H1 (cell line): ENCODE results near the gene AP2B1. TPM values are rescaled to one million over a fixed set of nuclear protein-coding genes. Genes with fewer than 3 reads are reported as not detected.

ENCODE experiments used
- CTCF ChIA-PET: fragments of 300-600 bp; sonication (Branson Sonifier 250); formaldehyde crosslinking; loops from one replicate; lab custom pipeline; 2021; ENCODE audit not compliant: partially characterized antibody; lab: Charles Lee
- POLR2A ChIA-PET: fragments of 300-600 bp; sonication (Branson Sonifier 250); formaldehyde crosslinking; loops from one replicate; lab custom pipeline; 2021; ENCODE audit warnings: inconsistent platforms; ENCODE audit not compliant: partially characterized antibody; lab: Charles Lee
- DNase-seq, 2 experiments: peaks; one replicate each; pipeline versions ENCODE4 v3.0.0 to v3.0.0-alpha.2; 2010 to 2022; ENCODE audit warnings: low spot score in 2 of 2, low read depth in 1 of 2, mixed read lengths in 1 of 2
- FAIRE-seq: peaks from 2 replicates; lab custom pipeline; 2011; peaks lifted over from hg19 to GRCh38; lab: Jason Lieb, UNC
- H2AFZ ChIP-seq: 2 replicates; pipeline ENCODE4 v1.8.1; 2012; ENCODE audit warnings: low read length, inconsistent platforms
- H2AK5ac ChIP-seq: 2 replicates; pipeline ENCODE4 v1.6.1; 2013; ENCODE audit warnings: low read depth, low read length
- H2BK120ac ChIP-seq: replicated peaks from 2 replicates; pipeline ENCODE3; 2013; ENCODE audit warnings: low read depth, low read length, inconsistent platforms
- H2BK12ac ChIP-seq: 2 replicates; pipeline ENCODE4 v1.6.1; 2013; ENCODE audit warnings: low read depth, low read length
- H2BK15ac ChIP-seq: 2 replicates; pipeline ENCODE4 v1.6.1; 2013; ENCODE audit warnings: low read length
- H2BK20ac ChIP-seq: 2 replicates; pipeline ENCODE4 v1.6.1; 2013; ENCODE audit warnings: low read length
- H2BK5ac ChIP-seq: 2 replicates; pipeline ENCODE4 v1.6.1; 2013; ENCODE audit warnings: low read depth, low read length
- H3K14ac ChIP-seq: 2 replicates; pipeline ENCODE4 v1.6.1; 2013; ENCODE audit warnings: inconsistent platforms; ENCODE audit not compliant: insufficient read length
- H3K18ac ChIP-seq: 2 replicates; pipeline ENCODE4 v1.6.1; 2013; ENCODE audit warnings: low read length; ENCODE audit errors: extremely low read depth
- H3K23ac ChIP-seq: 2 replicates; pipeline ENCODE4 v1.6.1; 2013; ENCODE audit warnings: inconsistent platforms; ENCODE audit not compliant: insufficient read length
- H3K23me2 ChIP-seq: 2 replicates; pipeline ENCODE4 v1.6.1; 2013; ENCODE audit warnings: low read depth, low read length
- H3K27ac ChIP-seq: 2 replicates; pipeline ENCODE4 v1.6.1; 2011; ENCODE audit warnings: low read depth, low read length, inconsistent platforms
- H3K27me3 ChIP-seq, 4 experiments: replicated peaks in 1 of 4; 1 replicate in 1 of 4; 2 replicates in 3 of 4; pipeline versions ENCODE4 v1.6.1 to v1.8.1; 2011 to 2013; ENCODE audit warnings: low read length in 3 of 4, mild to moderate bottlenecking in 3 of 4, inconsistent platforms in 2 of 4, mixed read lengths in 2 of 4, moderate library complexity in 1 of 4; ENCODE audit not compliant: control insufficient read depth in 3 of 4, insufficient read depth in 3 of 4; ENCODE audit errors: extremely low read depth in 1 of 4
- H3K36me3 ChIP-seq, 4 experiments: 2 replicates each; pipeline versions ENCODE4 v1.6.1 to v1.8.1; 2011 to 2013; ENCODE audit warnings: mild to moderate bottlenecking in 4 of 4, low read length in 3 of 4, moderate library complexity in 2 of 4, control low read depth in 1 of 4, inconsistent platforms in 1 of 4; ENCODE audit not compliant: insufficient read depth in 4 of 4, control insufficient read depth in 2 of 4
- H3K4ac ChIP-seq: replicated peaks from 2 replicates; pipeline ENCODE3; 2013; ENCODE audit warnings: low read length, low read depth, mixed read lengths, inconsistent platforms; ENCODE audit not compliant: insufficient read length
- H3K4me1 ChIP-seq, 4 experiments: replicated peaks in 1 of 4; 1 replicate in 1 of 4; 2 replicates in 3 of 4; pipeline versions ENCODE4 v1.6.1 to v1.8.1; 2011 to 2013; ENCODE audit warnings: low read length in 3 of 4, inconsistent platforms in 2 of 4, mixed read lengths in 1 of 4; ENCODE audit not compliant: insufficient read depth in 4 of 4, control insufficient read depth in 3 of 4
- H3K4me2 ChIP-seq, 2 experiments: 2 replicates each; pipeline versions ENCODE4 v1.6.1 to v1.8.1; 2011 to 2013; ENCODE audit warnings: low read depth in 2 of 2, low read length in 2 of 2, control low read depth in 1 of 2, inconsistent platforms in 1 of 2, mild to moderate bottlenecking in 1 of 2; ENCODE audit not compliant: insufficient read depth in 1 of 2
- H3K4me3 ChIP-seq, 4 experiments: fragments of 200-600, 300-600 bp in 1 of 4; sonication (generic), shearing (Covaris generic), sonication (Bioruptor Twin) in 1 of 4; 2 replicates each; pipeline versions ENCODE4 v1.5.1 to v1.8.1; 2011 to 2016; ENCODE audit warnings: low read length in 4 of 4, low read depth in 3 of 4, control low read depth in 2 of 4, inconsistent platforms in 2 of 4, mild to moderate bottlenecking in 2 of 4, mixed read lengths in 1 of 4, moderate library complexity in 1 of 4; ENCODE audit not compliant: insufficient read depth in 2 of 4; ENCODE audit errors: extremely low read depth in 1 of 4
- H3K56ac ChIP-seq: replicated peaks from 2 replicates; pipeline ENCODE3; 2013; ENCODE audit warnings: low read depth, mild to moderate bottlenecking, mixed read lengths, low read length, inconsistent platforms; ENCODE audit not compliant: insufficient read length
- H3K79me1 ChIP-seq: 2 replicates; pipeline ENCODE4 v1.6.1; 2013; ENCODE audit warnings: low read depth, low read length, control low read depth
- H3K79me2 ChIP-seq, 2 experiments: 2 replicates each; pipeline versions ENCODE4 v1.6.1 to v1.8.1; 2012 to 2013; ENCODE audit warnings: low read length in 2 of 2, mild to moderate bottlenecking in 2 of 2, inconsistent platforms in 1 of 2; ENCODE audit not compliant: insufficient read depth in 2 of 2, control insufficient read depth in 1 of 2
- H3K9ac ChIP-seq, 4 experiments: replicated peaks in 1 of 4; 1 replicate in 1 of 4; 2 replicates in 3 of 4; pipeline versions ENCODE4 v1.6.1 to v1.8.1; 2011 to 2013; ENCODE audit warnings: low read depth in 3 of 4, low read length in 3 of 4, control low read depth in 2 of 4, mild to moderate bottlenecking in 2 of 4, moderate library complexity in 2 of 4, inconsistent platforms in 1 of 4; ENCODE audit errors: extremely low read depth in 1 of 4
- H3K9me3 ChIP-seq, 2 experiments: 2 replicates each; pipeline versions ENCODE4 v1.6.1 to v1.8.1; 2012 to 2013; ENCODE audit warnings: mild to moderate bottlenecking in 2 of 2, moderate library complexity in 2 of 2, control low read depth in 1 of 2, inconsistent platforms in 1 of 2, low read depth in 1 of 2, low read length in 1 of 2, mixed read lengths in 1 of 2; ENCODE audit not compliant: insufficient read depth in 2 of 2
- H4K20me1 ChIP-seq, 2 experiments: replicated peaks in 1 of 2; 2 replicates each; pipeline versions ENCODE3 to v1.8.1; 2011 to 2013; ENCODE audit warnings: inconsistent platforms in 2 of 2, low read length in 2 of 2, mild to moderate bottlenecking in 1 of 2; ENCODE audit not compliant: insufficient read depth in 2 of 2, control insufficient read depth in 1 of 2
- H4K5ac ChIP-seq: 2 replicates; pipeline ENCODE4 v1.6.1; 2013; ENCODE audit warnings: low read length, low read depth, mixed read lengths, inconsistent platforms; ENCODE audit not compliant: insufficient read length
- H4K8ac ChIP-seq: 2 replicates; pipeline ENCODE4 v1.8.0; 2013; ENCODE audit warnings: mild to moderate bottlenecking, moderate library complexity, low read length, inconsistent platforms; ENCODE audit not compliant: insufficient read depth; ENCODE audit errors: extremely low read depth
- H4K91ac ChIP-seq: replicated peaks from 2 replicates; pipeline ENCODE3; 2013; ENCODE audit warnings: low read length, mixed read lengths, inconsistent platforms; ENCODE audit not compliant: insufficient read length
- CBX8 ChIP-seq: fragments of 300-800, 300-1000 bp; sonication (generic); IDR thresholded peaks from 2 replicates; pipeline ENCODE4 v1.7.1; 2016; ENCODE audit warnings: low read depth, low read length, borderline replicate concordance
- CHD1 ChIP-seq: IDR thresholded peaks from 2 replicates; pipeline ENCODE4 v1.6.1; 2012; ENCODE audit warnings: low read depth, low read length, improper control_type of control experiment
- CHD2 ChIP-seq: IDR thresholded peaks from 2 replicates; pipeline ENCODE4 v1.6.1; 2012; ENCODE audit warnings: low read length, improper control_type of control experiment
- HDAC6 ChIP-seq: IDR thresholded peaks from one replicate; pipeline ENCODE4 v1.7.1; 2012; ENCODE audit warnings: low read depth, mild to moderate bottlenecking, inconsistent platforms, low read length, moderate library complexity
- PHF8 ChIP-seq: fragments of 200-600 bp; sonication (generic); conservative IDR thresholded peaks from 2 replicates; pipeline ENCODE4 v1.7.1; 2012; ENCODE audit warnings: low read depth, mild to moderate bottlenecking, inconsistent platforms, low read length, moderate library complexity
- RAD21 ChIP-seq, 2 experiments: IDR thresholded peaks in 1 of 2; conservative IDR thresholded peaks in 1 of 2; 2 replicates each; pipeline ENCODE4 v1.6.1; 2011; ENCODE audit warnings: low read depth in 2 of 2, low read length in 2 of 2, improper control_type of control experiment in 1 of 2, inconsistent platforms in 1 of 2, mild to moderate bottlenecking in 1 of 2, moderate library complexity in 1 of 2
- RXRA ChIP-seq: IDR thresholded peaks from 2 replicates; pipeline ENCODE4 v1.6.1; 2011; ENCODE audit warnings: low read depth, mild to moderate bottlenecking, low read length, moderate library complexity; ENCODE audit not compliant: insufficient read depth
- SP1 ChIP-seq: IDR thresholded peaks from 2 replicates; pipeline ENCODE4 v1.6.1; 2011; ENCODE audit warnings: low read depth, low read length
- TAF7 ChIP-seq: optimal IDR thresholded peaks from 2 replicates; pipeline ENCODE3; 2011; ENCODE audit warnings: low read depth, mild to moderate bottlenecking, inconsistent platforms, low read length, moderate library complexity, borderline replicate concordance
- YY1 ChIP-seq: IDR thresholded peaks from 2 replicates; pipeline ENCODE4 v1.6.1; 2011; ENCODE audit warnings: low read depth, mild to moderate bottlenecking, low read length
- WGBS, 2 experiments: shearing (Covaris generic) in 1 of 2; methylation state at CpG; one replicate each; pipeline versions ENCODE4 v1.1.6 to v1.1.7; 2013 to 2015; ENCODE audit warnings: low lambda C conversion rate in 2 of 2, mixed read lengths in 2 of 2, inconsistent platforms in 1 of 2, low coverage in 1 of 2, missing lambda C conversion rate in 1 of 2; ENCODE audit not compliant: insufficient replicate concordance in 2 of 2, insufficient coverage in 1 of 2, insufficient read length in 1 of 2; ENCODE audit errors: extremely low coverage in 1 of 2, missing lambda C conversion rate in 1 of 2; 5-methylcytosine and 5-hydroxymethylcytosine counted together
- polyA plus RNA-seq, 7 experiments: library from polyadenylated mRNA; depleted of rRNA in 3 of 7; stranded (reverse) in 5 of 7; unstranded in 2 of 7; fragments of >200 nt in 5 of 7; fragments of 200-250 nt in 2 of 7; gene quantifications; 1 replicate in 5 of 7; 2 replicates in 1 of 7; 4 replicates in 1 of 7; pipeline versions ENCODE4 v1.2.1 to v1.2.3, GENCODE V29; 2011 to 2013; ENCODE audit warnings: missing spikeins in 2 of 7, mixed read lengths in 2 of 7
- total RNA-seq: library from RNA; stranded (reverse); fragmentation: NEBNext Ultra II Directional; extraction: Animal tissue kit (Norgen Biotek cat#: 25700); gene quantifications from 2 replicates; pipeline ENCODE4 v1.2.1, GENCODE V29; 2021

Gene AP2B1
- total and polyA plus RNA-seq, 2 of the 8 experiments (the other 6 are each of a cell fraction or from before 2014, with no cell fraction given) = 95.5 to 199 TPM

DNA sequence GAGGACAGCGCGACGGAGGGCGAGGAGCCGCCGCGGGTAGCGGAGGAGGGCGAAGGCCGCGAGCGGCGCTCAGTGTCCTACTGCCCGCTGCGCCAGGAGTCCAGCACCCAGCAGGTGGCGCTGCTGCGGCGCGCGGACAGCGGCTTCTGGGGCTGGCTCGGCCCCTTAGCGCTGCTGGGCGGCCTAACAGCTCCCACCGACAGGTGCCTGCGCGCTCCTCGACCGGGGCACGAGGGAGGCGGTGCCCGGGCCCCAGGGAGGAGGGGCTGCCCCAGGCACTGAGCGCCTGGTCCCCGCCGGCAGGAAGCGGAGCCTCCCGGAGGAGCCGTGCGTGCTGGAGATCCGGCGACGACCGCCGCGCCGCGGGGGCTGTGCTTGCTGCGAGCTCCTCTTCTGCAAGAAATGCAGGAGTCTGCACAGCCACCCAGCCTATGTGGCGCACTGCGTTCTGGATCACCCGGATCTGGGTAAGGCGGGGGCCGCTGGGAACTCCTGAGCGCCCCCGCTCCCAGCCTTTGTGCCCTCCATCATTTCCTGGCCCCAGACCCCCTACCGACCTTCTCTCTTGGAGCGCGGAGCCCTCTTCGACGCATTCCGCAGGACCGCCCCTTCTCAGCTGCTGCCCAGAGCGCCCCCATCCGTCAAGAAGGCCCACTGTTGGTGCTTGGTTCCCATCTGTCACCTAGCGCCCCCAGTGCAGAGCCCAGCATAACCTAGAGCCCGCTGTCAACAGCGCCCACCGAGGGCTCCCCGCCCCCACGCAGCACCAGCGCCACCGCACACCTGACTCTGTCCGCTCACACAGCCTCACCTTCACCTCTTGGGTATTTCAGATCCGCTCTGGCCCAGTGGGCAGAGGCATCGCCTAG lies 177.2 kb downstream of the AP2B1 start:
- CTCF ChIA-PET = interaction anchor here (0.6 to 13.0 kb wide), 31 partner anchors 13 to 194 kb away, joined by 3 to 247 read pairs (median 4); partner anchors contain the start of genes GAS2L2, HEATR9, MMP28 and TAF15
- Histone ChIP-seq H3K14ac (no peak overlapping the region), H2BK120ac (no peak overlapping the region), H3K9ac (peak overlapping the region in 2 of 4 experiments; percentile 28 to 42; a peak in 2 of 7 replicates), H2AFZ (peak overlapping the region; percentile 4; the same call in 1 of the 2 replicates), H3K4me3 (peak overlapping the region; percentile 16 to 62 (median 50); a peak in 7 of 8 replicates), H2BK20ac (no peak overlapping the region), H2AK5ac (no peak overlapping the region), H3K23me2 (no peaks in the 10 kb centered on the region), H4K5ac (no peak overlapping the region), H4K91ac (no peak overlapping the region), H3K27ac (no peak overlapping the region), H3K4ac (no peak overlapping the region), H3K23ac (no peak overlapping the region), H2BK12ac (no peak overlapping the region), H3K56ac (peak overlapping the region; percentile 40), H4K8ac (peak overlapping the region; percentile 88; the same call in 1 of the 2 replicates), H3K27me3 (peaks cover 0 to 3% (median 2%) of the 10 kb centered on the region in 4 experiments; a peak in 3 of 7 replicates), H2BK15ac (no peak overlapping the region), H3K79me2 (no peaks in the 10 kb centered on the region), H3K79me1 (no peaks in the 10 kb centered on the region), H2BK5ac (no peak overlapping the region), H3K18ac (no peak overlapping the region), H4K20me1 (no peaks in the 10 kb centered on the region), H3K4me1 (peaks cover 0 to 12% (median 7%) of the 10 kb centered on the region in 4 experiments; a peak in 5 of 7 replicates), H3K4me2 (peak overlapping the region; percentile 3 to 69; a peak in 3 of 4 replicates), H3K36me3 (no peaks in the 10 kb centered on the region), H3K9me3 (no peaks in the 10 kb centered on the region; a peak in 1 of 4 replicates)
- 6% methylated on average over 68 of the region's 75 CpGs; no CpG with 5 or more reads in 1 of the 2 experiments for WGBS, 2 experiments
- FAIRE-seq = no peak
- POLR2A ChIA-PET = interaction anchor here (0.6 to 3.4 kb wide), 18 partner anchors 8 to 189 kb away, joined by 3 to 62 read pairs (median 4); partner anchors contain the start of genes GAS2L2 and TAF15
- peak; percentile 90 to 96 for DNase-seq
- peak; percentile 21; the same call in 1 of the 2 replicates for TF ChIP-seq SP1
- TF ChIP-seq HDAC6 = no peak
- no peak for TF ChIP-seq RXRA
- peak; percentile 63; the same call in 1 of the 2 replicates for TF ChIP-seq YY1
- TF ChIP-seq TAF7 = peak; percentile 92
- no peak for TF ChIP-seq CHD1
- no peak for TF ChIP-seq CHD2
- TF ChIP-seq CBX8 = no peak
- no peak; the same call in 1 of the 2 replicates for TF ChIP-seq PHF8
- TF ChIP-seq RAD21 (IDR thresholded peaks at IDR 0.05 in 1 of 2, conservative IDR thresholded peaks at IDR 0.05 in 1 of 2; ENCODE audit: low read depth in 2 of 2, low read length in 2 of 2) = peak; percentile 75 to 86
